Body of pancreas (tissue), 4 donors: Measurements from ENCODE around the gene AKIRIN2.

Experiments used
- POLR2A ChIP-seq, 3 donors: fragments of 450-650 bp; IDR thresholded peaks; one replicate each; pipeline ENCODE4 v1.6.1; 2016; ENCODE audit warnings: antibody characterized with exemption in 3 of 3, mild to moderate bottlenecking in 2 of 3
- TF ChIP-seq, protein P1 (sequence below), 7 experiments: fragments of 450-650 bp in 4 of 7; fragments of 200-600 bp in 3 of 7; sonication (generic) in 3 of 7; IDR thresholded peaks; one replicate each; pipeline ENCODE4 v1.5.1; 2016 to 2019; ENCODE audit warnings: antibody characterized with exemption in 7 of 7

- TF ChIP-seq, protein P1, sequence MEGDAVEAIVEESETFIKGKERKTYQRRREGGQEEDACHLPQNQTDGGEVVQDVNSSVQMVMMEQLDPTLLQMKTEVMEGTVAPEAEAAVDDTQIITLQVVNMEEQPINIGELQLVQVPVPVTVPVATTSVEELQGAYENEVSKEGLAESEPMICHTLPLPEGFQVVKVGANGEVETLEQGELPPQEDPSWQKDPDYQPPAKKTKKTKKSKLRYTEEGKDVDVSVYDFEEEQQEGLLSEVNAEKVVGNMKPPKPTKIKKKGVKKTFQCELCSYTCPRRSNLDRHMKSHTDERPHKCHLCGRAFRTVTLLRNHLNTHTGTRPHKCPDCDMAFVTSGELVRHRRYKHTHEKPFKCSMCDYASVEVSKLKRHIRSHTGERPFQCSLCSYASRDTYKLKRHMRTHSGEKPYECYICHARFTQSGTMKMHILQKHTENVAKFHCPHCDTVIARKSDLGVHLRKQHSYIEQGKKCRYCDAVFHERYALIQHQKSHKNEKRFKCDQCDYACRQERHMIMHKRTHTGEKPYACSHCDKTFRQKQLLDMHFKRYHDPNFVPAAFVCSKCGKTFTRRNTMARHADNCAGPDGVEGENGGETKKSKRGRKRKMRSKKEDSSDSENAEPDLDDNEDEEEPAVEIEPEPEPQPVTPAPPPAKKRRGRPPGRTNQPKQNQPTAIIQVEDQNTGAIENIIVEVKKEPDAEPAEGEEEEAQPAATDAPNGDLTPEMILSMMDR (IDR thresholded peaks at IDR 0.05): no peak
- no peak for TF ChIP-seq POLR2A (IDR thresholded peaks at IDR 0.05)
Observed at GRCh38 chr6:87705070-87705691, 3.1 kb upstream of the AKIRIN2 start.
